Occipital lobe (tissue), 2 donors: ENCODE results near the gene TXLNB. TPM values are rescaled to one million over a fixed set of nuclear protein-coding genes. Genes with fewer than 3 reads are reported as not detected.
A peak's percentile ranks its signal among the peaks of the same experiment; 100 is the strongest.

Experiments
- DNase-seq: peaks from one replicate; lab custom pipeline; 2025; lab: John Stamatoyannopoulos, UW
- total RNA-seq: library from RNA; depleted of rRNA; stranded (reverse); fragments of >200 nt; gene quantifications from one replicate; pipeline ENCODE4 v1.2.3, GENCODE V29; 2014

The TXLNB gene
- 0.62 TPM for total RNA-seq

GRCh38 chr6:139291813-139292619 is at the start of gene TXLNB:
Gene TXLNB (minus strand): TSS chr6:139291998. CDS start chr6:139288899, 3,099 bp downstream.
- peak; percentile 40 for DNase-seq

GRCh38 chr6:139341060-139341459 is 49.3 kb upstream of the TXLNB start:
- DNase-seq, result no peak

GRCh38 chr6:139338795-139339194 is 47.0 kb upstream of the TXLNB start:
- no peak for DNase-seq

- DNase-seq, result no peak
Observed at GRCh38 chr6:139337830-139338229, 46.0 kb upstream of the TXLNB start.

- no peak for DNase-seq
Observed at GRCh38 chr6:139337001-139337400, 45.2 kb upstream of the TXLNB start.

- DNase-seq, result no peak
Observed at GRCh38 chr6:139336488-139336887, 44.7 kb upstream of the TXLNB start.

- no peak for DNase-seq
Observed at GRCh38 chr6:139335447-139336210, 43.8 kb upstream of the TXLNB start.

- DNase-seq, result no peak
Observed at GRCh38 chr6:139334806-139335446, 43.1 kb upstream of the TXLNB start.

- DNase-seq, result no peak
Observed at GRCh38 chr6:139330826-139331500, 39.2 kb upstream of the TXLNB start.

GRCh38 chr6:139330306-139330705 is 38.5 kb upstream of the TXLNB start:
- no peak for DNase-seq

GRCh38 chr6:139329224-139329623 is 37.4 kb upstream of the TXLNB start:
- DNase-seq, result no peak

- no peak for DNase-seq
Observed at GRCh38 chr6:139327038-139327437, 35.2 kb upstream of the TXLNB start.

- no peak for DNase-seq
Observed at GRCh38 chr6:139325686-139326085, 33.9 kb upstream of the TXLNB start.

- DNase-seq, result no peak
Observed at GRCh38 chr6:139325125-139325524, 33.3 kb upstream of the TXLNB start.

- DNase-seq, result no peak
Observed at GRCh38 chr6:139324301-139324555, 32.4 kb upstream of the TXLNB start.

- DNase-seq, result no peak
Observed at GRCh38 chr6:139323511-139324300, 31.9 kb upstream of the TXLNB start.

- no peak for DNase-seq
Observed at GRCh38 chr6:139320081-139320480, 28.3 kb upstream of the TXLNB start.

- DNase-seq, result no peak
Observed at GRCh38 chr6:139316622-139317317, 25.0 kb upstream of the TXLNB start.

- DNase-seq, result no peak
Observed at GRCh38 chr6:139313784-139314545, 22.2 kb upstream of the TXLNB start.

- no peak for DNase-seq
Observed at GRCh38 chr6:139313229-139313628, 21.4 kb upstream of the TXLNB start.
